GM19043 (cell line): Measurements from ENCODE around the gene GRIA1.

ENCODE experiments used
- ATAC-seq: cut with Tn5 transposase; IDR thresholded peaks from one replicate; pipeline ENCODE4 v1.9.1; 2021; ENCODE audit warnings: low read depth; ENCODE audit not compliant: unreplicated experiment

Gene GRIA1

GRCh38 chr5:153641183-153641688 lies 150.8 kb downstream of the GRIA1 start:
- ATAC-seq: no peak

GRCh38 chr5:153654504-153655200 lies 164.2 kb downstream of the GRIA1 start:
- ATAC-seq: no peak

DNA sequence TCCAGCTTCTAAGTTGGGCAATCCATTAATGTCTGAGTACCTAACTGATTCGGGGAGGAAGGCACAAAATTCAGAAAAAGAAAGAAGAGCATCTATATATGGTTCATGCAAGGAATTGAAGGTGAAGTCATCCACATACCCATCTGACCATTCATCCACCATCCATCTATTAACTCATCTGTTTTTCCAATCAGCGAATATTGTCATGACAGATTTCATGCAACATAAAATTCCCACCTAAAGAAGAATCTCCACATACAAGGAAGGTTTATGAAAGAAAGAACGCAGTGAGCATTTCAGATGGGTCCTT lies 164.7 kb downstream of the GRIA1 start:
- no peak for ATAC-seq

- no peak for ATAC-seq
Observed at GRCh38 chr5:153658149-153658548, 167.7 kb downstream of the GRIA1 start.

DNA sequence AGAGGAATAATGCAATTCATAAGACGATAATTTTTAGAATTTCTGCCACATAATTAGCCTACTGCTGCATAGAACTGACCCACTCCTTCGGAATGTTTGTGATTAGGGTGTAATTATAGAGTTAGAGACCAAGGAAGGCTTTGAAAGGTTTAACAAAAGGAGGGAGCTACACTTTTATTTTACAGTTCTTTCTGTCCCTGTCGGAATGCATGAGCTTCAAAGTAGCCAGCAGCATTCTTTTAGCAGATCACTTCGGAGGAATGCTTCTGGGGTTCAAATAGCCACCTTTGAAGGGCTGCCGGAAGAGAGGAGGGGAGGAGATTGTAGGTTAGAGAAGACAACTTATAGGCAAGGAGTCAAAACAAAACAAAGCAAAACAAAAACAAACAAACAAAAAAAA lies 168.1 kb downstream of the GRIA1 start:
- ATAC-seq: no peak

DNA sequence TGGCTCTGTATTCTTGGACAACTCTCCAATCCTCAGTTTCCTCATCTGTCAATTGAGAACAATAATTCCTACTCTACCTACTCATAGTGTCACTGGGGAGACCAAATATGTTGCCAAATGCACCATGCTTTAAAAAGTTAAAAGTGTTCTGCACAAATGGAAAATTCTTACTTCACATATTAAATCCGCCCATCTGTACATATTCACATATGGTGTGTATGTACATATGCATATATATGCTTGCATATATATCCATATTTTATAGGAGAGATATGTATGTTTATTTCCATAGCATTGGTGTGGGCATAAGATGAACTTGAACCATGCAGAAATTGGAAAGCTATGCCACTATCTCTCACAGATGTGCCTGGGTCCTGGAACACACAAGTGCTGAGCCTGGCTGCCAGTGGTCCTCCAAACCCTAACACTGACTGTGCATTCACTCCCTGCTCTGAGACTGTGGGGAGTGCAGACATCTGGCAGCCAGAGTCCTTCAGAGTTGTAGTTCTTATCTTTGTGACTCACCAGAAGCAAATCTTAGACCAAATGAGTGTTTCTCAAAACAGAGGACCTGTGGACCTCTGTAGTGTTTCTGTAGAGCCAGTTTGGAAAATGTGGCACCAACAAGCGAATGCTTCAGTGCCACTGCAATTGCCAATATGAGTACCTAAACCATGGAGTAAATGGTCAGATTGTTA lies 168.7 kb downstream of the GRIA1 start:
- no peak for ATAC-seq

- no peak for ATAC-seq
Observed at GRCh38 chr5:153660919-153661318, 170.4 kb downstream of the GRIA1 start.

DNA sequence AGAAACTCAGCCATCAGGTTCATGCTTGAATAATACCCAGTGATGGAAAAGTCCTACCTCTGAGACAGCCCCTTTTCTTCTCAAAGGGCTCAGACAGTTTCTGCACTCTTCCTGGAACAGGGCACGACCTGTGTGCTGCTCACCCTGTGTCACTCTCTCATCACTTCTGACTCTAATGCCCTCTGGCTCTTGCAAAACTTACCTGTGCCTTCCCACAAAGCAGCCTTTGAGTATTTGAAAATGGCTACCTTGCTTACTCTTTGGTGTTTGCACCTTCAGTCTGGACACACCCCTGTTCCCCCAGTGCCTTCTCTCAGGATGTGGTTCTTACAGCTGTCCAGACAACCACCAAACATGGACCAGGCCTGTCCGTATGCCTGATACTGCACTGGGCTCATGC lies 171.4 kb downstream of the GRIA1 start:
- ATAC-seq: no peak

- ATAC-seq: no peak
Observed at GRCh38 chr5:153670101-153670500, 179.6 kb downstream of the GRIA1 start.

DNA sequence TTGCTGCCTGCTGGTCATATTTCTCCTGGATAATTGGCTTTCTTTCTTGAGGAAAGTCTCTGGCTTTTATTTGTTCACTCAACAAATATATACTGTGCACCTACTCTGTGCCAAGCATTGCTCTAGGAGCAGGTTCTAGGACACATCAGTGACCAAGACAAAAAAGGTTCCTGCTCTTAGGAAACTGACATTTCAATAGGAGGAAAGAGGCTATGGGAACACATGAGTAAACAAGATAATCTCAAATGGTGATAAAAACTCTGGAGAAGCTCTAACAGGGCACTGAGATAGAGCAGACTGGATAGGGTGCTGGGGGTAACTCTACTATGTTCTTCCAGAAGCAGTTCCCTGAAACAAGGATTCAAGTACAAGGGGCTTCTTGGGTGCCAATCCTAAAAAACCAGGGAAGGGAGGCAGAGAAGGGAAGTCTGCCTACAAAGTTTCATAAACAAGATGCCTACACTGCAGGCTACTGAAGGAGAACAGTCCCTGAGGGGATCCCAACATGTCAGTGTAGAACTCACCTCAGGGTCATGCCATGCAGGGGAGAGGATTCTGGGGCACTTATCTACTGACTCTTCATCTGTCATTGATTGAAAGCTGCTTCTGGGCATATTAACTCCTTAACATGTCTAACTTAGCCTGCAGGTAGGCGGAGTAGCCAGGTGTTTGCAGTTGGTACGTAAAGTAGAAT lies 181.3 kb downstream of the GRIA1 start:
- ATAC-seq: no peak

- no peak for ATAC-seq
Observed at GRCh38 chr5:153672347-153673090, 182.0 kb downstream of the GRIA1 start.

GRCh38 chr5:153674356-153674755 lies 183.9 kb downstream of the GRIA1 start:
- ATAC-seq: no peak

DNA sequence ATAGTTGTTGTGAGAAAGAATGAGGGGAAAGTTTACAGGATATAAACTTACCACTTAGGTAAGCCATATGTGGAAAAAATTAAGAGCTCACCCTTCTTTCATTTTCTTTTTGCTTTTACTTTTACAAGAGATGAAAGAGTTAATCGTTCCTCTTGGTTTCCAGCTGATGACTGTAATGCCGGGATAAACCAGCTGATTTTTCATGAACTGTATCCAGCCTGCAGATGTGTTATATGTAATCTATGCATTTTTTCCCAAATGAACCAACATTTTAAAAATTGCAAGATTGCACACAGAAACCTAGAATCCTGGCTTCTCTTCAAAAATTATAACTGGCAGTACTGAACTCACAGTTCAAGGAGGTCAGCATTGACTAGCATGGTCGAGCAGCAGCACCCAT lies 185.9 kb downstream of the GRIA1 start:
- no peak for ATAC-seq

DNA sequence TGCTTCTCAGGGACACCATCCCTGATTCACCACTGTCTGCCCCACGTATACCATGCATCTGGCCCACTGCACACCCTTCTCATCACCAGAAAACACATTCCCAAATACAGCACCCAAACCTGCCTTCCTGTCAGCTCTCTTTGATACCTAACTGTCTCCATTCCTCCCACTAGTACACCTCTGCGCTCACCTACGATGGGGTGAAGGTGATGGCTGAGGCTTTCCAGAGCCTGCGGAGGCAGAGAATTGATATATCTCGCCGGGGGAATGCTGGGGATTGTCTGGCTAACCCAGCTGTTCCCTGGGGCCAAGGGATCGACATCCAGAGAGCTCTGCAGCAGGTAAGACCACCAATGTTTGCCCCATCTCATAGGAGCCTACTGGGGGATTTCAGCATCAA lies 186.4 kb downstream of the GRIA1 start:
- no peak for ATAC-seq

GRCh38 chr5:153678617-153679329 lies 188.3 kb downstream of the GRIA1 start:
- ATAC-seq: no peak

- no peak for ATAC-seq
Observed at GRCh38 chr5:153690236-153690635, 199.8 kb downstream of the GRIA1 start.

GRCh38 chr5:153696256-153696655 lies 205.8 kb downstream of the GRIA1 start:
- ATAC-seq: no peak

GRCh38 chr5:153699035-153699434 lies 208.6 kb downstream of the GRIA1 start:
- ATAC-seq: no peak

DNA sequence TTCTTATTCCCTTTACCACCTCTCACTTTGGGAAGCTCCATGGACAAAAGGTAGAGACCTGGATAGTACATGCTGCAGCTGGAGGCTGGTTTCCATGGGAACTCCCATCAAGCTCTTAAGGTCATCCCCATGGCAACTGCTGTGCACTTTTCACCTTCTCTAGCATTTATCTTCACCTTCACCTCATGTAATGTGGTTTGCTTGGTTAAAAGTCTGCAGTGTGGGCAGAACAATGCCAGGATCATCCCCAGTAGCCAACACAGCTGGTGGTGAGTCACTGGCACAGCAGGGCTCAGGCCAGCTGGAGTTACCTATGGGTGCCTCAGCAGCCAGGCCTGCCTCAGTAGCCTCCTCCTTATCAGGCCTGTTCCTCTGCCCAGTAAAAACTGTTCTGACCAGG lies 210.5 kb downstream of the GRIA1 start:
- no peak for ATAC-seq

DNA sequence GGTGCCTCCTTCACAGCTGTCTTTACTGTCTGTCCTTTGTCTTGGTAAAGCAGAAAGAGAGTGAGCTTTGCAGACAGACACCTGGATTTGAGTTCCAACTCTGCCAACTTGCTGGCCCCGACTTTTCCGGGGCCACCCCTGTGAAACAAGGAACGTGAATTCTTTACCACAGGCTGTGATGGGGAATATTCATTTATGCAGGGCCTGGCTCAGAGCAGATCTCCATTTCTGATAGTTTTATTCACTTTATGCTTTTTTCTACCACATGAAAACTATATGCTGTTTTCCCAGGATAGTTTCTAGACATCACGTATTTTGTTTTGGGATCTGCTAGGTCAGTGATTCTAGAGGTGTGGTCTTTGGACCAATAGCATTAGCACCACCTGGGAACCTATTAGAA lies 211.8 kb downstream of the GRIA1 start:
- ATAC-seq: no peak
